GM12878 (cell line): ENCODE data around the gene DNAJB5. TPM values are rescaled to one million over a fixed set of nuclear protein-coding genes. Genes with fewer than 3 reads are reported as not detected.

Source experiments
- ATAC-seq: fragments of 200-7000 bp; cut with Tn5 transposase; 3 replicates; pipeline ENCODE4 v1.9.1; 2020; ENCODE audit warnings: mild to moderate bottlenecking, moderate library complexity
- BruUV-seq: library from RNA; stranded (reverse); fragments of 400-500 nt; replicated peaks from 2 replicates; lab custom pipeline; 2021; lab: Mats Ljungman, UMichigan
- CTCF ChIA-PET: fragments of 300-600 bp; sonication (Branson Sonifier 250); formaldehyde crosslinking; extraction: SDS; loops from one replicate; lab custom pipeline; 2021; ENCODE audit warnings: inconsistent platforms; lab: Yijun Ruan, JAX
- POLR2A ChIA-PET: fragments of 350-600 bp; formaldehyde crosslinking; extraction: SDS; loops from one replicate; lab custom pipeline; 2021; ENCODE audit warnings: inconsistent platforms; lab: Charles Lee
- RAD21 ChIA-PET: fragments of 300-600 bp; sonication (Branson Sonifier 250); formaldehyde crosslinking; loops from one replicate; lab custom pipeline; 2023; ENCODE audit warnings: antibody characterized with exemption; ENCODE audit not compliant: unreplicated experiment; lab: Charles Lee
- SMC1A ChIA-PET: fragments of 300-600 bp; sonication (Branson Sonifier 250); formaldehyde crosslinking; loops from one replicate; lab custom pipeline; 2023; ENCODE audit not compliant: unreplicated experiment, uncharacterized antibody; lab: Charles Lee
- DNase-seq: peaks from one replicate; pipeline ENCODE4 v3.0.0-alpha.2; 2011; ENCODE audit warnings: low read depth, low spot score
- FAIRE-seq: peaks from 3 replicates; lab custom pipeline; 2011; peaks lifted over from hg19 to GRCh38; lab: Jason Lieb, UNC
- H2AFZ ChIP-seq: 2 replicates; pipeline ENCODE4 v1.6.0; 2011; ENCODE audit warnings: low read depth, low read length, control low read depth; ENCODE audit not compliant: control insufficient read depth
- H3K27ac ChIP-seq: 2 replicates; pipeline ENCODE4 v1.5.1; 2011; ENCODE audit warnings: control low read depth; ENCODE audit not compliant: control insufficient read depth, insufficient read depth
- H3K27me3 ChIP-seq, 2 experiments: replicated peaks in 1 of 2; 2 replicates each; pipeline versions ENCODE4 v1.6.0 to v1.6.1; 2011; ENCODE audit warnings: low read length in 1 of 2; ENCODE audit not compliant: control insufficient read depth in 2 of 2, insufficient read depth in 2 of 2
- H3K36me3 ChIP-seq, 2 experiments: 2 replicates each; pipeline ENCODE4 v1.5.1; 2011; ENCODE audit warnings: low read length in 1 of 2; ENCODE audit not compliant: control insufficient read depth in 2 of 2, insufficient read depth in 2 of 2
- H3K4me1 ChIP-seq: 2 replicates; pipeline ENCODE4 v1.6.1; 2011; ENCODE audit warnings: mild to moderate bottlenecking, low read length, moderate library complexity, mixed read lengths; ENCODE audit not compliant: control insufficient read depth, insufficient read depth
- H3K4me2 ChIP-seq: 2 replicates; pipeline ENCODE4 v1.6.0; 2011; ENCODE audit warnings: control low read depth; ENCODE audit not compliant: control insufficient read depth, insufficient read depth
- H3K4me3 ChIP-seq: fragments of 200-600 bp; sonication (generic); 2 replicates; pipeline ENCODE4 v1.5.1; 2016
- H3K79me2 ChIP-seq: 2 replicates; pipeline ENCODE4 v1.6.0; 2011; ENCODE audit warnings: low read length; ENCODE audit not compliant: control insufficient read depth, insufficient read depth
- H3K9ac ChIP-seq: 2 replicates; pipeline ENCODE4 v1.8.0; 2011; ENCODE audit warnings: low read length, control low read depth, mixed read lengths; ENCODE audit not compliant: control insufficient read depth, insufficient read depth
- H3K9me3 ChIP-seq: replicated peaks from 3 replicates; pipeline ENCODE4 v1.5.1; 2011; ENCODE audit warnings: mild to moderate bottlenecking, low read length; ENCODE audit not compliant: control insufficient read depth, insufficient read depth
- H4K20me1 ChIP-seq: 2 replicates; pipeline ENCODE4 v1.6.0; 2011; ENCODE audit not compliant: control insufficient read depth, insufficient read depth
- ATF2 ChIP-seq: IDR thresholded peaks from 2 replicates; pipeline ENCODE4 v1.6.1; 2012; ENCODE audit warnings: low read length, inconsistent platforms
- BACH1 ChIP-seq: fragments of 450-650 bp; IDR thresholded peaks from 2 replicates; pipeline ENCODE4 v1.6.1; 2017; ENCODE audit warnings: mild to moderate bottlenecking, borderline replicate concordance
- CBX3 ChIP-seq: fragments of 200-600 bp; sonication (generic); IDR thresholded peaks from 2 replicates; pipeline ENCODE4 v1.6.1; 2016; ENCODE audit warnings: low read depth, borderline replicate concordance
- CBX5 ChIP-seq: sonication (generic); IDR thresholded peaks from 2 replicates; pipeline ENCODE4 v1.6.1; 2016; ENCODE audit warnings: low read depth, moderate library complexity, mild to moderate bottlenecking, inconsistent platforms
- EED ChIP-seq: sonication (generic); IDR thresholded peaks from 2 replicates; pipeline ENCODE4 v1.6.1; 2016; ENCODE audit warnings: antibody characterized with exemption, low read depth
- FOXK2 ChIP-seq: fragments of 450-650 bp; IDR thresholded peaks from 2 replicates; pipeline ENCODE4 v1.6.1; 2017; ENCODE audit warnings: mild to moderate bottlenecking, moderate library complexity
- GABPA ChIP-seq: IDR thresholded peaks from 2 replicates; pipeline ENCODE4 v1.6.1; 2014; ENCODE audit warnings: antibody characterized with exemption, low read depth, mild to moderate bottlenecking, inconsistent platforms
- GATAD2B ChIP-seq: fragments of 450-650 bp; conservative IDR thresholded peaks from 2 replicates; pipeline ENCODE4 v1.6.1; 2017; ENCODE audit warnings: low read depth, mild to moderate bottlenecking, moderate library complexity
- MLLT1 ChIP-seq: fragments of 450-650 bp; IDR thresholded peaks from 2 replicates; pipeline ENCODE4 v1.6.1; 2016; ENCODE audit warnings: mild to moderate bottlenecking
- MTA2 ChIP-seq: fragments of 450-650 bp; IDR thresholded peaks from 2 replicates; pipeline ENCODE4 v1.6.1; 2016; ENCODE audit warnings: low read depth, mild to moderate bottlenecking, moderate library complexity
- MTA3 ChIP-seq: IDR thresholded peaks from 2 replicates; pipeline ENCODE4 v1.6.1; 2012; ENCODE audit warnings: low read length, inconsistent platforms, borderline replicate concordance
- NR2C1 ChIP-seq: fragments of 450-650 bp; IDR thresholded peaks from 2 replicates; pipeline ENCODE4 v1.6.1; 2017; ENCODE audit warnings: antibody characterized with exemption, mild to moderate bottlenecking, moderate library complexity
- PAX8 ChIP-seq: fragments of 450-650 bp; IDR thresholded peaks from 2 replicates; pipeline ENCODE4 v1.6.1; 2017; ENCODE audit warnings: mild to moderate bottlenecking, moderate library complexity
- POU2F2 ChIP-seq: IDR thresholded peaks from 3 replicates; pipeline ENCODE4 v1.6.1; 2011; ENCODE audit warnings: low read depth, mild to moderate bottlenecking, low read length, borderline replicate concordance
- SREBF2 ChIP-seq: IDR thresholded peaks from 2 replicates; pipeline ENCODE4 v1.6.1; 2012; ENCODE audit warnings: mild to moderate bottlenecking, low read length
- STAT3 ChIP-seq: IDR thresholded peaks from 2 replicates; pipeline ENCODE4 v1.6.1; 2011; ENCODE audit warnings: low read depth, low read length, improper control_type of control experiment
- SUPT20H ChIP-seq: IDR thresholded peaks from 2 replicates; pipeline ENCODE4 v1.6.1; 2011; ENCODE audit warnings: low read depth, mild to moderate bottlenecking, low read length, moderate library complexity, borderline replicate concordance; ENCODE audit not compliant: control insufficient read depth
- WGBS: methylation state at CpG from one replicate; pipeline ENCODE4 v1.1.6; 2016; ENCODE audit warnings: low lambda C conversion rate; ENCODE audit not compliant: insufficient replicate concordance, insufficient coverage; ENCODE audit errors: missing lambda C conversion rate; 5-methylcytosine and 5-hydroxymethylcytosine counted together
- in situ Hi-C: fragments of 300-500 bp; cut with MboI; formaldehyde crosslinking; loops from 9 replicates; pipeline ENCODE4 v1.14.3; 2018; ENCODE audit warnings: mixed read lengths
- intact Hi-C: fragments of 100-400 bp; cut with micrococcal nuclease; formaldehyde crosslinking; loops from one replicate; pipeline ENCODE4 v1.14.2; 2022; ENCODE audit not compliant: unreplicated experiment
- polyA plus RNA-seq, 11 experiments: library from polyadenylated mRNA; depleted of rRNA in 4 of 11; unstranded in 6 of 11; stranded (reverse) in 5 of 11; fragments of >200 nt; fragmentation: Nextera tagmentation in 4 of 11; fragmentation: Illumina TruSeq in 1 of 11; extraction: Ambion mirVana in 4 of 11; extraction: Trizol in 1 of 11; gene quantifications; 1 replicate in 1 of 11; 2 replicates in 10 of 11; pipeline versions ENCODE4 v1.2.1 to v1.2.3, GENCODE V29; 2011 to 2016; ENCODE audit warnings: inconsistent platforms in 2 of 11, missing spikeins in 2 of 11, low read depth in 1 of 11
- total RNA-seq, 4 experiments: library from RNA; depleted of rRNA in 3 of 4; stranded (reverse); fragments of >200 nt in 3 of 4; fragmentation: Illumina TruSeq in 1 of 4; extraction: Trizol in 1 of 4; gene quantifications; 2 replicates each; pipeline versions ENCODE4 v1.2.1 to v1.2.3, GENCODE V29; 2013 to 2021

DNAJB5 gene
- total and polyA plus RNA-seq, 10 of the 15 experiments (the other 5 are each of a cell fraction or from before 2014, with no cell fraction given): 0.92 to 13.3 (median 6.8) TPM

- POLR2A ChIA-PET: no interaction called here
- no peak overlapping the region for H3K9ac ChIP-seq
- DNase-seq: no peak
- H3K79me2 ChIP-seq: no peaks in the 10 kb centered on the region
- H2AFZ ChIP-seq: no peak overlapping the region
- no peaks in the 10 kb centered on the region for H4K20me1 ChIP-seq
- no peak for FAIRE-seq
- peaks cover 5% of the 10 kb centered on the region; the same call in 1 of the 3 replicates for H3K9me3 ChIP-seq
- no peaks in the 10 kb centered on the region for H3K36me3 ChIP-seq
- no peak overlapping the region for H3K4me3 ChIP-seq
- intact Hi-C loops (no loop called here), in situ Hi-C loops (no loop called here)
- no TSS peak for BruUV-seq
- TF ChIP-seq CBX5 (peak; percentile 97), EED (no peak), SREBF2 (no peak), CBX3 (0 out of 2 replicates have a peak, but pooled peaks have one; percentile 90)
- WGBS: 59% methylated on average over 3 of the region's 3 CpGs
- CTCF ChIA-PET: no interaction called here
- no peaks in the 10 kb centered on the region for H3K27me3 ChIP-seq
- no peak for ATAC-seq
- RAD21 ChIA-PET: no interaction called here
- no peak overlapping the region for H3K27ac ChIP-seq
- SMC1A ChIA-PET: interaction anchor here (1.1 kb wide), 1 partner anchor 9 kb away, joined by 3 read pairs; no protein-coding TSS in a partner anchor
- H3K4me1 ChIP-seq: no peaks in the 10 kb centered on the region
- H3K4me2 ChIP-seq: no peak overlapping the region
These were observed 20.9 kb downstream of the DNAJB5 start for GRCh38 chr9:35010351-35010958.

GRCh38 chr9:35014517-35014916 is 25.0 kb downstream of the DNAJB5 start:
- in situ Hi-C loops (no loop called here), intact Hi-C loops (no loop called here)
- FAIRE-seq (no peak), ATAC-seq (no peak), DNase-seq (no peak)
- peaks cover 5% of the 10 kb centered on the region; the same call in 1 of the 3 replicates for H3K9me3 ChIP-seq
- CTCF ChIA-PET: interaction anchor here (0.6 kb wide), 1 partner anchor 116 kb away, joined by 3 read pairs; no protein-coding TSS in a partner anchor
- no peak overlapping the region for H2AFZ ChIP-seq
- no peak overlapping the region for H3K9ac ChIP-seq
- POLR2A ChIA-PET: no interaction called here
- RAD21 ChIA-PET: no interaction called here
- WGBS: 40% methylated on average over 2 of the region's 2 CpGs
- SMC1A ChIA-PET: interaction anchor here (0.8 to 1.2 kb wide), 2 partner anchors 20 to 37 kb away, joined by 3 to 4 read pairs; no protein-coding TSS in a partner anchor
- H3K36me3 ChIP-seq: no peaks in the 10 kb centered on the region
- no peaks in the 10 kb centered on the region for H3K79me2 ChIP-seq
- H3K27ac ChIP-seq: no peak overlapping the region
- no peak overlapping the region for H3K4me2 ChIP-seq
- H4K20me1 ChIP-seq: no peaks in the 10 kb centered on the region
- no peak overlapping the region for H3K4me3 ChIP-seq
- H3K27me3 ChIP-seq: no peaks in the 10 kb centered on the region
- no TSS peak for BruUV-seq
- H3K4me1 ChIP-seq: no peaks in the 10 kb centered on the region
- TF ChIP-seq ATF2 (no peak), GATAD2B (no peak), GABPA (no peak), MTA3 (no peak), NR2C1 (no peak), PAX8 (no peak), FOXK2 (no peak), MLLT1 (no peak), SUPT20H (no peak), BACH1 (no peak), STAT3 (no peak), MTA2 (no peak), POU2F2 (no peak)
